H9 (cell line): ENCODE data around the gene ITM2C. TPM values are rescaled to one million over a fixed set of nuclear protein-coding genes. Genes with fewer than 3 reads are reported as not detected.

Experiments
- DNase-seq: peaks from one replicate; pipeline ENCODE4 v3.0.0-alpha.2; 2017
- H2AFZ ChIP-seq: one replicate; pipeline ENCODE4 v1.6.1; 2013; ENCODE audit warnings: mild to moderate bottlenecking, low read length, control low read depth, moderate library complexity
- H2AK5ac ChIP-seq: 2 replicates; pipeline ENCODE4 v1.6.1; 2013; ENCODE audit warnings: low read length, control low read depth, mixed read lengths; ENCODE audit not compliant: insufficient read length
- H2BK120ac ChIP-seq: one replicate; pipeline ENCODE4 v1.6.1; 2013; ENCODE audit warnings: low read depth, mild to moderate bottlenecking, low read length, control low read depth, inconsistent platforms; ENCODE audit not compliant: poor library complexity, severe bottlenecking
- H2BK12ac ChIP-seq: 2 replicates; pipeline ENCODE4 v1.6.1; 2013; ENCODE audit warnings: low read length, control low read depth, mixed read lengths, low read depth; ENCODE audit not compliant: insufficient read length
- H2BK15ac ChIP-seq: 2 replicates; pipeline ENCODE4 v1.6.1; 2013; ENCODE audit warnings: low read depth, low read length, control low read depth
- H2BK20ac ChIP-seq: one replicate; pipeline ENCODE4 v1.6.1; 2013; ENCODE audit warnings: low read depth, mild to moderate bottlenecking, low read length, control low read depth, inconsistent platforms; ENCODE audit not compliant: poor library complexity, severe bottlenecking
- H2BK5ac ChIP-seq: 2 replicates; pipeline ENCODE4 v1.6.1; 2013; ENCODE audit warnings: low read length, control low read depth, mixed read lengths; ENCODE audit not compliant: insufficient read length
- H3K14ac ChIP-seq: 2 replicates; pipeline ENCODE4 v1.6.1; 2013; ENCODE audit warnings: low read length, control low read depth; ENCODE audit not compliant: insufficient read depth
- H3K18ac ChIP-seq: 2 replicates; pipeline ENCODE4 v1.6.1; 2013; ENCODE audit warnings: low read depth, mild to moderate bottlenecking, mixed read lengths, low read length, control low read depth; ENCODE audit not compliant: insufficient read length
- H3K23ac ChIP-seq: 2 replicates; pipeline ENCODE4 v1.6.1; 2013; ENCODE audit warnings: low read length, control low read depth, mixed read lengths, low read depth; ENCODE audit not compliant: insufficient read length
- H3K23me2 ChIP-seq: 2 replicates; pipeline ENCODE4 v1.6.1; 2013; ENCODE audit warnings: low read depth, mild to moderate bottlenecking, mixed read lengths, low read length, control low read depth; ENCODE audit not compliant: insufficient read length, poor library complexity, severe bottlenecking
- H3K27ac ChIP-seq: 2 replicates; pipeline ENCODE4 v1.5.1; 2013; ENCODE audit warnings: low read length, control low read depth, mixed read lengths, low read depth; ENCODE audit not compliant: insufficient read length
- H3K27me3 ChIP-seq: 2 replicates; pipeline ENCODE4 v1.6.1; 2013; ENCODE audit warnings: low read length, control low read depth, inconsistent platforms; ENCODE audit not compliant: insufficient read depth
- H3K4ac ChIP-seq: 2 replicates; pipeline ENCODE4 v1.6.1; 2013; ENCODE audit warnings: low read depth, mild to moderate bottlenecking, control low read depth, inconsistent platforms, low read length, moderate library complexity
- H3K4me1 ChIP-seq: 2 replicates; pipeline ENCODE4 v1.6.1; 2013; ENCODE audit warnings: low read length, control low read depth, inconsistent platforms; ENCODE audit not compliant: insufficient read depth
- H3K4me2 ChIP-seq: 2 replicates; pipeline ENCODE4 v1.6.1; 2013; ENCODE audit warnings: low read length, control low read depth, mixed read lengths; ENCODE audit not compliant: insufficient read length, insufficient read depth
- H3K56ac ChIP-seq: 2 replicates; pipeline ENCODE4 v1.6.1; 2013; ENCODE audit warnings: low read depth, mild to moderate bottlenecking, mixed read lengths, low read length, control low read depth; ENCODE audit not compliant: insufficient read length
- H3K79me1 ChIP-seq: 2 replicates; pipeline ENCODE4 v1.6.1; 2013; ENCODE audit warnings: low read depth, mild to moderate bottlenecking, moderate library complexity, low read length, control low read depth, inconsistent platforms; ENCODE audit not compliant: insufficient read depth, poor library complexity, severe bottlenecking
- H3K79me2 ChIP-seq: 2 replicates; pipeline ENCODE4 v1.6.1; 2013; ENCODE audit warnings: low read length, control low read depth, inconsistent platforms; ENCODE audit not compliant: insufficient read depth
- H3K9ac ChIP-seq: 2 replicates; pipeline ENCODE4 v1.6.1; 2013; ENCODE audit warnings: low read length, control low read depth, mixed read lengths; ENCODE audit not compliant: insufficient read length; ENCODE audit errors: extremely low read depth
- H3K9me3 ChIP-seq: one replicate; pipeline ENCODE4 v1.6.1; 2013; ENCODE audit warnings: low read depth, low read length, inconsistent platforms; ENCODE audit not compliant: control insufficient read depth
- H3T11ph ChIP-seq: one replicate; pipeline ENCODE4 v1.6.1; 2013; ENCODE audit warnings: mild to moderate bottlenecking, low read length, control low read depth, inconsistent platforms
- H4K20me1 ChIP-seq: one replicate; pipeline ENCODE4 v1.6.1; 2013; ENCODE audit not compliant: control insufficient read depth, insufficient read length, insufficient read depth
- H4K5ac ChIP-seq: 2 replicates; pipeline ENCODE4 v1.6.1; 2013; ENCODE audit warnings: low read depth, mild to moderate bottlenecking, mixed read lengths, low read length, control low read depth; ENCODE audit not compliant: insufficient read length
- H4K8ac ChIP-seq: replicated peaks from 2 replicates; pipeline ENCODE4 v1.6.1; 2013; ENCODE audit warnings: low read length, control low read depth, mixed read lengths, low read depth; ENCODE audit not compliant: insufficient read length
- H4K91ac ChIP-seq: 2 replicates; pipeline ENCODE4 v1.6.1; 2013; ENCODE audit warnings: low read depth, mild to moderate bottlenecking, moderate library complexity, mixed read lengths, low read length, control low read depth; ENCODE audit not compliant: insufficient read length
- H3K27ac Mint-ChIP-seq, 3 experiments: 2 replicates in 2 of 3; 3 replicates in 1 of 3; pipeline ENCODE4 v1.8.0; 2020 to 2021; ENCODE audit warnings: mixed read lengths in 3 of 3, mild to moderate bottlenecking in 1 of 3, moderate library complexity in 1 of 3
- H3K27me3 Mint-ChIP-seq: 2 replicates; pipeline ENCODE4 v1.8.0; 2021; ENCODE audit warnings: low read depth, mild to moderate bottlenecking, moderate library complexity, mixed read lengths
- H3K36me3 Mint-ChIP-seq, 3 experiments: 2 replicates in 2 of 3; 3 replicates in 1 of 3; pipeline ENCODE4 v1.8.0; 2020 to 2021; ENCODE audit warnings: low read depth in 3 of 3, mixed read lengths in 3 of 3; ENCODE audit not compliant: insufficient read depth in 1 of 3
- H3K4me1 Mint-ChIP-seq, 2 experiments: 2 replicates each; pipeline ENCODE4 v1.8.0; 2020; ENCODE audit warnings: mixed read lengths in 2 of 2
- H3K4me3 Mint-ChIP-seq, 2 experiments: 2 replicates in 1 of 2; 3 replicates in 1 of 2; pipeline ENCODE4 v1.8.0; 2020 to 2021; ENCODE audit warnings: mild to moderate bottlenecking in 2 of 2, mixed read lengths in 2 of 2, moderate library complexity in 1 of 2
- H3K9me3 Mint-ChIP-seq, 2 experiments: 2 replicates in 1 of 2; 3 replicates in 1 of 2; pipeline ENCODE4 v1.8.0; 2020; ENCODE audit warnings: mild to moderate bottlenecking in 2 of 2, mixed read lengths in 2 of 2, moderate library complexity in 1 of 2
- WGBS: extraction: QIAGEN DNeasy Blood & Tissue Kit; methylation state at CpG from one replicate; pipeline ENCODE4 v1.1.7; 2013; ENCODE audit warnings: missing lambda C conversion rate, low lambda C conversion rate, mixed read lengths; ENCODE audit not compliant: insufficient read length; ENCODE audit errors: extremely low coverage; 5-methylcytosine and 5-hydroxymethylcytosine counted together
- total RNA-seq: library from RNA; stranded (reverse); gene quantifications from 2 replicates; pipeline ENCODE4 v1.2.1, GENCODE V29; 2021
- TF ChIP-seq, protein P1 (sequence below): fragments of 200-600 bp; sonication (generic); conservative IDR thresholded peaks from 3 replicates; pipeline ENCODE4 v1.8.0; 2021; ENCODE audit warnings: antibody characterized with exemption, mild to moderate bottlenecking

ITM2C gene
- total RNA-seq, 1 experiment from 2014 or later, result 297 TPM

DNA sequence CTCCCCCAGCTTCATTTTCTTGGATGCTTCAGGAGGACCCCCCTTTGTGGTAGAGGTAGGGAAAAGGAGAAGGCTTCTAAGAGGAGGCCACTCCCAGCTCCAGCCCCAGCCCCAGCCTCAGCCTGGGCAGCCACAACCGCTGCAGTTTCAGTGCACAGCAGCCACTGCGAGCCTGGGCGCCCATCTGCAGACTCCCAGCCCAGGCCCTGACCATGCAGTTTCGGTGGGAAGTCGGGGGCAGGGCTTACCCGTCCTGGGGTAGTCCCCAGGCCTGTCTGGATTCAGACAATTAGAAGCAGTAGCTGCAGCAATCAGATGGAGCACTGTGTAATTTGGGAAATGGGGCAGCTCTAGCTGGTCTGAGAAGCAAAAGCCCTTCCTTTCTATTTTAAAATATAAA is 28.6 kb downstream of the ITM2C start:
- H3K27ac ChIP-seq, result no peak overlapping the region

More for the DNA sequence above, 28.6 kb downstream of the ITM2C start:
- Histone ChIP-seq H3K79me2 (no peaks in the 10 kb centered on the region), H2AK5ac (no peak overlapping the region), H3K4me2 (no peak overlapping the region), H4K91ac (no peak overlapping the region), H2BK12ac (no peak overlapping the region), H3K4me1 (no peaks in the 10 kb centered on the region), H3K9ac (no peak overlapping the region), H2AFZ (no peak overlapping the region), H2BK20ac (no peak overlapping the region), H3K56ac (no peak overlapping the region), H3K79me1 (no peaks in the 10 kb centered on the region), H2BK5ac (no peak overlapping the region), H3K9me3 (no peaks in the 10 kb centered on the region), H3K27me3 (no peaks in the 10 kb centered on the region), H3T11ph (no peak overlapping the region), H3K14ac (no peak overlapping the region), H4K8ac (no peak overlapping the region), H4K20me1 (no peaks in the 10 kb centered on the region), H4K5ac (no peak overlapping the region), H2BK15ac (no peak overlapping the region), H3K4ac (no peak overlapping the region), H2BK120ac (no peak overlapping the region), H3K18ac (no peak overlapping the region), H3K23ac (no peak overlapping the region), H3K23me2 (no peaks in the 10 kb centered on the region)
- no peak overlapping the region for H3K4me3 Mint-ChIP-seq
- no peak overlapping the region for H3K27ac Mint-ChIP-seq
- no peaks in the 10 kb centered on the region; a peak in 1 of 7 replicates for H3K36me3 Mint-ChIP-seq
- no CpG with 5 or more reads among the region's 6 CpGs for WGBS
- DNase-seq, result peak; percentile 47
- H3K4me1 Mint-ChIP-seq, result peaks cover 15 to 17% of the 10 kb centered on the region in 2 experiments
- no peaks in the 10 kb centered on the region for H3K9me3 Mint-ChIP-seq
- TF ChIP-seq, protein P1, sequence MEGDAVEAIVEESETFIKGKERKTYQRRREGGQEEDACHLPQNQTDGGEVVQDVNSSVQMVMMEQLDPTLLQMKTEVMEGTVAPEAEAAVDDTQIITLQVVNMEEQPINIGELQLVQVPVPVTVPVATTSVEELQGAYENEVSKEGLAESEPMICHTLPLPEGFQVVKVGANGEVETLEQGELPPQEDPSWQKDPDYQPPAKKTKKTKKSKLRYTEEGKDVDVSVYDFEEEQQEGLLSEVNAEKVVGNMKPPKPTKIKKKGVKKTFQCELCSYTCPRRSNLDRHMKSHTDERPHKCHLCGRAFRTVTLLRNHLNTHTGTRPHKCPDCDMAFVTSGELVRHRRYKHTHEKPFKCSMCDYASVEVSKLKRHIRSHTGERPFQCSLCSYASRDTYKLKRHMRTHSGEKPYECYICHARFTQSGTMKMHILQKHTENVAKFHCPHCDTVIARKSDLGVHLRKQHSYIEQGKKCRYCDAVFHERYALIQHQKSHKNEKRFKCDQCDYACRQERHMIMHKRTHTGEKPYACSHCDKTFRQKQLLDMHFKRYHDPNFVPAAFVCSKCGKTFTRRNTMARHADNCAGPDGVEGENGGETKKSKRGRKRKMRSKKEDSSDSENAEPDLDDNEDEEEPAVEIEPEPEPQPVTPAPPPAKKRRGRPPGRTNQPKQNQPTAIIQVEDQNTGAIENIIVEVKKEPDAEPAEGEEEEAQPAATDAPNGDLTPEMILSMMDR, result no peak
- H3K27me3 Mint-ChIP-seq, result peaks cover 10% of the 10 kb centered on the region
